CD4-positive, alpha-beta T cell (primary cell): ENCODE data around the gene RCN2. TPM values are rescaled to one million over a fixed set of nuclear protein-coding genes. Genes with fewer than 3 reads are reported as not detected.

ENCODE experiments used
- ATAC-seq: fragments of 200-7000 bp; cut with Tn5 transposase; one replicate; pipeline ENCODE4 v1.10.0; 2022; ENCODE audit warnings: mild to moderate bottlenecking; ENCODE audit not compliant: poor library complexity
- CTCF ChIA-PET: fragments of 350-600 bp; sonication (Branson Sonifier 250); formaldehyde crosslinking; loops from one replicate; lab custom pipeline; 2021; ENCODE audit warnings: antibody characterized with exemption, inconsistent platforms; lab: Charles Lee
- POLR2A ChIA-PET: fragments of 350-600 bp; sonication (Branson Sonifier 250); formaldehyde crosslinking; loops from one replicate; lab custom pipeline; 2021; ENCODE audit warnings: antibody characterized with exemption, inconsistent platforms; lab: Charles Lee
- DNase-seq, 14 experiments: peaks; one replicate each; pipeline ENCODE4 v3.0.0-alpha.2; 2013 to 2020; ENCODE audit warnings: mixed read lengths in 2 of 14
- H3K27ac ChIP-seq, 2 donors: one replicate each; pipeline versions ENCODE4 v1.5.1 to v1.7.0; 2013; ENCODE audit warnings: low read length in 2 of 2, low read depth in 1 of 2, mild to moderate bottlenecking in 1 of 2
- H3K27me3 ChIP-seq, 2 experiments: 1 replicate in 1 of 2; 2 replicates in 1 of 2; pipeline versions ENCODE4 v1.6.1 to v1.7.0; 2013; ENCODE audit warnings: low read length in 2 of 2, control low read depth in 1 of 2, mild to moderate bottlenecking in 1 of 2, moderate library complexity in 1 of 2; ENCODE audit not compliant: insufficient read depth in 2 of 2, control insufficient read depth in 1 of 2
- H3K36me3 ChIP-seq: one replicate; pipeline ENCODE4 v1.6.1; 2013; ENCODE audit warnings: low read length, control low read depth; ENCODE audit not compliant: insufficient read depth
- H3K4me1 ChIP-seq: one replicate; pipeline ENCODE4 v1.6.1; 2013; ENCODE audit warnings: low read length, control low read depth; ENCODE audit not compliant: insufficient read depth
- H3K4me3 ChIP-seq: one replicate; pipeline ENCODE4 v1.5.1; 2013; ENCODE audit warnings: mild to moderate bottlenecking, low read length, moderate library complexity
- H3K9me3 ChIP-seq, 2 experiments: 1 replicate in 1 of 2; 2 replicates in 1 of 2; pipeline versions ENCODE4 v1.6.1 to v1.7.0; 2013; ENCODE audit warnings: low read length in 2 of 2, mild to moderate bottlenecking in 2 of 2, control low read depth in 1 of 2, moderate library complexity in 1 of 2; ENCODE audit not compliant: control insufficient read depth in 1 of 2, insufficient read depth in 1 of 2
- H3K27ac Mint-ChIP-seq: one replicate; pipeline ENCODE4 v1.8.0; 2020; ENCODE audit warnings: mixed read lengths
- H3K27me3 Mint-ChIP-seq: one replicate; pipeline ENCODE4 v1.8.0; 2021; ENCODE audit warnings: mixed read lengths
- H3K36me3 Mint-ChIP-seq: one replicate; pipeline ENCODE4 v1.8.0; 2021; ENCODE audit warnings: low read depth, mixed read lengths
- H3K4me1 Mint-ChIP-seq: one replicate; pipeline ENCODE4 v1.8.0; 2021; ENCODE audit warnings: low read depth, mixed read lengths
- H3K4me3 Mint-ChIP-seq: one replicate; pipeline ENCODE4 v1.8.0; 2020; ENCODE audit warnings: mild to moderate bottlenecking, mixed read lengths
- H3K9me3 Mint-ChIP-seq: one replicate; pipeline ENCODE4 v1.8.0; 2020; ENCODE audit warnings: mixed read lengths
- CTCF ChIP-seq: fragments of 200-600 bp; IDR thresholded peaks from one replicate; pipeline ENCODE4 v1.8.0; 2022; ENCODE audit warnings: antibody characterized with exemption, mild to moderate bottlenecking
- intact Hi-C, 2 experiments: fragments of 100-400 bp; cut with DNase I in 1 of 2; cut with micrococcal nuclease in 1 of 2; formaldehyde crosslinking; loops; one replicate each; pipeline versions ENCODE4 v1.15.1 to v1.9.0; 2023 to 2025; cut with DNase I, micrococcal nuclease
- total RNA-seq, 174 experiments: library from RNA in 2 of 174; stranded (reverse) in 2 of 174; gene quantifications; one replicate each; pipeline ENCODE4 v1.2.3 and lab custom pipeline; 2021 to 2026

Gene RCN2
- total RNA-seq, 2 experiments from 2014 or later: 18.1 to 19.1 TPM

GRCh38 chr15:76982756-76983155 is 51.2 kb downstream of the RCN2 start:
- H3K9me3 Mint-ChIP-seq: no peaks in the 10 kb centered on the region
- no peaks in the 10 kb centered on the region for H3K36me3 Mint-ChIP-seq
- Histone ChIP-seq H3K4me3 (no peak overlapping the region), H3K4me1 (peaks cover 12% of the 10 kb centered on the region), H3K27ac (no peak overlapping the region), H3K9me3 (peaks cover 0 to 9% of the 10 kb centered on the region in 2 experiments), H3K27me3 (no peaks in the 10 kb centered on the region), H3K36me3 (no peaks in the 10 kb centered on the region)
- intact Hi-C loops: no loop called here
- peaks cover 7% of the 10 kb centered on the region for H3K4me1 Mint-ChIP-seq
- ChIA-PET CTCF (no interaction called here), POLR2A (no interaction called here)
- H3K4me3 Mint-ChIP-seq: no peak overlapping the region
- DNase-seq (no peak), ATAC-seq (no peak)
- no peak overlapping the region for H3K27ac Mint-ChIP-seq
- TF ChIP-seq CTCF: no peak
- no peaks in the 10 kb centered on the region for H3K27me3 Mint-ChIP-seq

GRCh38 chr15:76983590-76984375 is 52.2 kb downstream of the RCN2 start:
- peaks cover 0 to 7% of the 10 kb centered on the region in 2 experiments for H3K9me3 ChIP-seq
- intact Hi-C loops: no loop called here
- Mint-ChIP-seq H3K27me3 (no peaks in the 10 kb centered on the region), H3K36me3 (no peaks in the 10 kb centered on the region), H3K4me1 (peaks cover 18% of the 10 kb centered on the region), H3K27ac (no peak overlapping the region), H3K9me3 (no peaks in the 10 kb centered on the region), H3K4me3 (no peak overlapping the region)
- no peak for TF ChIP-seq CTCF
- ChIA-PET POLR2A (interaction anchor here (1.1 kb wide), 1 partner anchor 11 kb away, joined by 3 read pairs; the partner anchor contains the start of gene PSTPIP1), CTCF (no interaction called here)
- DNase-seq (no peak), ATAC-seq (no peak)
- no peak overlapping the region for H3K4me3 ChIP-seq
- H3K4me1 ChIP-seq: peaks cover 22% of the 10 kb centered on the region
- no peak overlapping the region for H3K27ac ChIP-seq
- H3K27me3 ChIP-seq: no peaks in the 10 kb centered on the region
- H3K36me3 ChIP-seq: no peaks in the 10 kb centered on the region

GRCh38 chr15:76986743-76987142 is 55.2 kb downstream of the RCN2 start:
- Mint-ChIP-seq H3K4me3 (no peak overlapping the region), H3K27ac (no peak overlapping the region), H3K36me3 (no peaks in the 10 kb centered on the region), H3K4me1 (peaks cover 21% of the 10 kb centered on the region), H3K9me3 (no peaks in the 10 kb centered on the region), H3K27me3 (no peaks in the 10 kb centered on the region)
- peak overlapping the region in 1 of 2 donors; percentile 34 for H3K27ac ChIP-seq
- ChIA-PET CTCF (interaction anchor here (1.5 to 1.9 kb wide), 2 partner anchors 13 to 39 kb away, joined by 3 to 6 read pairs; no protein-coding TSS in a partner anchor), POLR2A (interaction anchor here (1.5 to 1.7 kb wide), 2 partner anchors 9 to 10 kb away, joined by 4 to 5 read pairs; partner anchors contain the start of gene PSTPIP1)
- TF ChIP-seq CTCF: no peak
- ATAC-seq (peak; percentile 55), DNase-seq (peak in 1 of 14 experiments; percentile 38)
- no peaks in the 10 kb centered on the region for H3K36me3 ChIP-seq
- H3K9me3 ChIP-seq: no peaks in the 10 kb centered on the region
- no peak overlapping the region for H3K4me3 ChIP-seq
- peaks cover 28% of the 10 kb centered on the region for H3K4me1 ChIP-seq
- H3K27me3 ChIP-seq: no peaks in the 10 kb centered on the region
- intact Hi-C loops: no loop called here
